GM12873 (cell line): ENCODE measurements around the gene INF2.

ENCODE experiments used
- TF ChIP-seq, protein P1 (sequence below): IDR thresholded peaks from 2 replicates; pipeline ENCODE4 v1.5.1; 2012; ENCODE audit warnings: low read depth, mild to moderate bottlenecking, moderate library complexity, low read length, control low read depth; ENCODE audit not compliant: insufficient read depth; ENCODE audit errors: missing control alignments

The INF2 gene

DNA sequence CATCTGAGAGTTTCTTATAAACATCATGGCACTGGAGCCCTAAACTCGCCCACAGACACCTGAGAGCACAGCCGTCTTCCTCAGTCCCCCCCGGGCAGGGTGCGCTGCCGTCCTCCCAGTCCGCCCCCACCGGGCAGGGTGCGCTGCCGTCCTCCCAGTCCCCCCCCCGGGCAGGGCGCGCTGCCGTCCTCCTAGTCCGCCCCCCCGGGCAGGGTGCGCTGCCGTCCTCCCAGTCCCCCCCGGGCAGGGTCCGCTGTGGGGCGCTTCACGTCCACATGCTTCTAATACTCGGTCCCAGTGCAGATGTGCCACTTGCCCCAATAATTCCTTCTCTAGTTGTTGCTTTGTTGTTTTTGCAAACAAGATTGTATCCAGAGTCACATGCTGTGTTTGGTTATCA, 27.7 kb downstream of the INF2 start:
- TF ChIP-seq, protein P1, sequence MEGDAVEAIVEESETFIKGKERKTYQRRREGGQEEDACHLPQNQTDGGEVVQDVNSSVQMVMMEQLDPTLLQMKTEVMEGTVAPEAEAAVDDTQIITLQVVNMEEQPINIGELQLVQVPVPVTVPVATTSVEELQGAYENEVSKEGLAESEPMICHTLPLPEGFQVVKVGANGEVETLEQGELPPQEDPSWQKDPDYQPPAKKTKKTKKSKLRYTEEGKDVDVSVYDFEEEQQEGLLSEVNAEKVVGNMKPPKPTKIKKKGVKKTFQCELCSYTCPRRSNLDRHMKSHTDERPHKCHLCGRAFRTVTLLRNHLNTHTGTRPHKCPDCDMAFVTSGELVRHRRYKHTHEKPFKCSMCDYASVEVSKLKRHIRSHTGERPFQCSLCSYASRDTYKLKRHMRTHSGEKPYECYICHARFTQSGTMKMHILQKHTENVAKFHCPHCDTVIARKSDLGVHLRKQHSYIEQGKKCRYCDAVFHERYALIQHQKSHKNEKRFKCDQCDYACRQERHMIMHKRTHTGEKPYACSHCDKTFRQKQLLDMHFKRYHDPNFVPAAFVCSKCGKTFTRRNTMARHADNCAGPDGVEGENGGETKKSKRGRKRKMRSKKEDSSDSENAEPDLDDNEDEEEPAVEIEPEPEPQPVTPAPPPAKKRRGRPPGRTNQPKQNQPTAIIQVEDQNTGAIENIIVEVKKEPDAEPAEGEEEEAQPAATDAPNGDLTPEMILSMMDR = no peak

DNA sequence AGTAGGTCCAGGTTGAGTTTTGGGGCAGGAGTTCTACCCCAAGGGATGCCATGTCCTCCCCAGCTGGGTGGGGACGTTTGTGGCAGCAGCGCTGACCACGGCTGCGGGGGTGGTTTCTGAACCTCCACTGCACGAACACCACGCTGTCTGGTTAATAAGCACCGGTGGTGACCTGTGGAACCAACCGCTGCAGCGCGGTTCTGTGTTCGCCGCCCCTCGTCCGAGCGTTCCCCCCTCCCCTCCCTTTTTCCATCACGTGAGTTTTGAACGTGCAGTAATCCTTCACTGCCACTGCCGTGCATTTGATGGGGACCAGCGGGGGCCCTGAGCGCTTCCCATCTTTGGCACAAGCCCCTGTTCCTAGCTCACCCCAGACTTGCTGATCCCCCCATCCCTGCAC, 28.2 kb downstream of the INF2 start:
- TF ChIP-seq, protein P1 = no peak

DNA sequence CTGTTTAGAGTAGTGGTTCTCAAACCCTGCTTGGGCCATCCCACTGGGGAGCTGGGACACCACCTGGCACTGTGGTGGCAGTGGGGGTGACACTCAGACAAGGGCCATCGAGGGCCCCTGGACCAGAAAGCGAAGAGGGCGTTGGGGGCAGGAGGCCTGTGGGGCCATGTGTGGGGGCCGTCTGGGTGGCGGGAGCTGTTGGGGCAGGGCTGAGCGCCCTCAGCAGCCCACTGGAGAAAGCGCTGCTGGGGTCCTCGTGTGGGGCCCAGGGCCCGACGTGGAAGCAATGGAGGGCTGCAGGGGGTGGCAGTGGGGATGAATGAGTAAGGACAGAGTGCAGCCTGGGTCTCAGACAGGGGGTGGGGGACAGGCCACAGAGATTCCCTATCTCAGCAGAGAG, 28.7 kb downstream of the INF2 start:
- TF ChIP-seq, protein P1 = no peak

DNA sequence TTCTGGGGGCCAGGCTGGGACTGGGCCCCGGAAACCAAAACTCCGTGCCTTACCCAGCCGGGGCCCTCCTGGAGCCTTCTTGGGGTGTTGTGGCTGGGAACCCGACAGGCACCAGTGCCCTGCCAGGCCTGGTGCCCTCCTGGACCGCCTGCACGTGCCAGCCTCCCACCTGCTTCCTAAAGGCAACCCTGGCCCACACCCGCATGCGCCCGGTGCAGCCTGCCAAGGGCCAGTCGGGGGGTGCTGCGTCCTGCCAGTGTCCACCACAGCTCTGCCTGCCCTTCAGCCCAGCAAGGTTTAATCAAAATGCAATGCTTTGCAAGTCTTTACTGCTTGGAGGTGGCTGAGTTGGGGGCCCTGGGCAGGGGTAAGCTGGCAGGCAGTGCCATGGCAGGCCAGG, 29.5 kb downstream of the INF2 start:
- TF ChIP-seq, protein P1 = no peak

DNA sequence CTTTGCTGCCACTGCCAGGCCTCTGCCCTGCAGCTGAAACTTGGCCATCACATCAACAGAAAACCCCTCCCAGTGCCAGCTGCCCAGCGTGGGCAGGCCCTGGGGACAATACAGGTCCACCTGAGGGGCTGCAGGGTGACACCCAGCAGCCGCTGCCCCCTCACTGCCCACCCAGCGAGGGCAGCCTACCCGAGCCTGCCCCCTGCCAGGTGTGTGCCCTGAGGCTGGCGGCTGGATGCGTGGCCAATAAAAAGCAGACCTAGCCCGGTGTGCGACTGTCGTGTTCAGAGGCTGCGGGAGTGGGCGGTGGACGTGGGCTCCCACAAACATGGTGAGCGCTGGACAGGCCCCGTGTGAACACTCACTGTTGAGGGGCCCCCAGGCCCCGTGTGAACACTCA, 29.9 kb downstream of the INF2 start:
- TF ChIP-seq, protein P1 = no peak

DNA sequence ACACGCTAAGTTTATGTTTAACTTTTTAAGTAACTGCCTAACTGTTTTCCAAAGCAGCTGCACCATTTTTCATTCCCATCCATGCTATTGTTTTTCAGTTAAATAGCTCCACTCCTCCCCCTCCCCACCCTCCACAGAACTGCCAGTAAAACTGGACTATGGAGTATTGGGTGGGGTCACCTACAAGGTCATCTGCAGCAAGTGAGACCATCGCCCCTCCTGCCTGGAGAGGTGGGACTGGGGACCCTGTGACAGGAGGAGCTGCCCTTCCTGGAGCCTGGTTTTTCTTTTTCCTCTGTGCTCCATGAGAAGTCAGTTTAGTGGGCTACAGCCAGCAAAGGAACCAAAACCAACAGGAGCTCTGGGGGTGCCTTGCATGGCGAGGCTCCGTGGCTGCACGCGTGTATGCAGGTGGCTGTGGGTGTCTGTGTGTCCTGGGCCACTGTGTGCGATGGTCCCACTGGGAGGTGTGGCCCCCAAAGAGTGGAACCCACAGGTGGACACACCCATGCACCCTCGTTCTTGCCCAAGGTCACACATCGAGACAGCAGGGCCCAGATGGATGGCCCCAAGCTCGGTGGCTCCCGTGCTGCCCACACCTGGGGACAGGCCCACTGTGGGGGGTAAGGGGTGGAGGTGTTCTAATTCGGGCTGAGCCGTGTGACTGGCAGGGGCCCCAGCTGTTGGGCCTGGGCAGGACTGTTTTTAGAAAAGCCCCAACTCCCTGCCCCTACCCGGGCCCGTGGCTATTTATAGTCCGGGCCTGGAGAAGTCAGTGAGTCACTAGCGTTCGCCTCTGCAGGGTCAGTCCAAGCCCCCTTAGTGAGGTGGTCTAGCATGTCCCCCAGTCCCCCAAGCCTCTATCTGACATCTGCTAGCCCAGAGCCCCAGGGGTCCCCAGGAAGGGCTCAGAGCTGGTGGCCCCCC, 32.4 kb downstream of the INF2 start:
- TF ChIP-seq, protein P1 = no peak

DNA sequence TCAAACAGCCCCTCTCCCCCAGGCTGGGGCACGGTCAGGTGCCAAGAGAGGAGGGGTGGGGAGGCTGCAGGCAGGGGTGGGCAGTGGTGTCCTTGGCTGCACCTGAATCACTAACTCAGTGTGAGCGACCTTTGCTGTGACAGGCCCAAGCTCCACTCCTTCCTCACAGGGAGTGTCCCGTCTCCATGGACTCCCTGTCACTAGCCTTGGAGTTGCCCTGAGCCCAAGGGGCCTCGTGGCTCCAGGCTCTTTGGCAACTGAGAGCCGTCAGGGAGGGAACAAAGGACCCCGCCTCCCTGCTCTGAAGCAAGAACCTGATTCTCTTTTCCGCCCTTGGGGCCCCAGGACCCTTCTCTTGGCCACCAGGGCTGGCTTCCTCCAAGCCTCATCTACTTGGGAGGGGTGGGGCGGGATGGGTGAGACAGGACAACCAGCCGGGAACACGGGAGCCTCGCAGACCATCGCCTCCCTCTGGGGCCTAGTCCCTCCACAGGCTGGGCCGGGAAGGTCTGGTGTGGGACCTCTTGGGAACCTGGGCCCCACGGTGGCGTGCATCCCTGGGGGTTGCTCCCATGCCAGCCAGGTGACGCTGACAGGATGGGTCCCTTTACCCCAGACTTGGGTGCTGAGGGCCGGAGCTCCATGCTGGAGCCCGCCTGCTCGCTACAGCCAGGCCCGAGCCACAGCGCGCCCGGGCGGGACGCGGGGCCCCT, 33.7 kb downstream of the INF2 start:
- TF ChIP-seq, protein P1 = no peak
